Hepatocyte (in vitro differentiated cells): ENCODE measurements around the gene GTPBP1. TPM values are rescaled to one million over a fixed set of nuclear protein-coding genes. Genes with fewer than 3 reads are reported as not detected.

Source experiments
- DNase-seq: peaks from one replicate; pipeline ENCODE4 v3.0.0-alpha.2; 2016; ENCODE audit warnings: low spot score
- H2AFZ ChIP-seq: fragments of 200-600 bp; sonication (generic); 2 replicates; pipeline ENCODE4 v1.6.0; 2016; ENCODE audit warnings: antibody characterized with exemption, mild to moderate bottlenecking
- H3K27ac ChIP-seq: fragments of 200-600 bp; sonication (generic); 2 replicates; pipeline ENCODE4 v1.5.1; 2016; ENCODE audit warnings: mild to moderate bottlenecking
- H3K27me3 ChIP-seq: fragments of 200-600 bp; sonication (generic); 2 replicates; pipeline ENCODE4 v1.6.1; 2016
- H3K36me3 ChIP-seq: fragments of 200-600 bp; sonication (generic); replicated peaks from 2 replicates; pipeline ENCODE4 v1.5.1; 2016; ENCODE audit warnings: low read depth; ENCODE audit not compliant: insufficient read depth
- H3K4me1 ChIP-seq: fragments of 200-600 bp; sonication (generic); 2 replicates; pipeline ENCODE4 v1.5.1; 2016; ENCODE audit warnings: mild to moderate bottlenecking, moderate library complexity; ENCODE audit not compliant: insufficient read depth
- H3K4me2 ChIP-seq: fragments of 200-600 bp; sonication (generic); 2 replicates; pipeline ENCODE4 v1.6.0; 2016
- H3K4me3 ChIP-seq: fragments of 200-600 bp; sonication (generic); 2 replicates; pipeline ENCODE4 v1.5.1; 2016; ENCODE audit warnings: mild to moderate bottlenecking
- H3K79me2 ChIP-seq: fragments of 200-600 bp; sonication (generic); 2 replicates; pipeline ENCODE4 v1.6.0; 2017; ENCODE audit warnings: mild to moderate bottlenecking
- H3K9me2 ChIP-seq: fragments of 200-600 bp; sonication (generic); replicated peaks from 2 replicates; pipeline ENCODE4 v1.6.0; 2017; ENCODE audit warnings: mild to moderate bottlenecking; ENCODE audit not compliant: insufficient read depth
- H3K9me3 ChIP-seq: fragments of 200-600 bp; sonication (generic); 2 replicates; pipeline ENCODE4 v1.5.1; 2016; ENCODE audit warnings: low read depth, mild to moderate bottlenecking
- H4K20me1 ChIP-seq: fragments of 200-600 bp; sonication (generic); 2 replicates; pipeline ENCODE4 v1.6.0; 2016; ENCODE audit warnings: mild to moderate bottlenecking; ENCODE audit not compliant: insufficient read depth, poor library complexity, severe bottlenecking
- CTCF ChIP-seq: fragments of 200-600 bp; sonication (generic); IDR thresholded peaks from 2 replicates; pipeline ENCODE4 v1.5.1; 2016; ENCODE audit warnings: antibody characterized with exemption, mild to moderate bottlenecking; ENCODE audit not compliant: poor library complexity
- EZH2 ChIP-seq: fragments of 200-600 bp; sonication (generic); IDR thresholded peaks from 2 replicates; pipeline ENCODE4 v1.6.1; 2016; ENCODE audit warnings: antibody characterized with exemption, mild to moderate bottlenecking, borderline replicate concordance
- EZH2phosphoT487 ChIP-seq: fragments of 200-600 bp; sonication (generic); IDR thresholded peaks from one replicate; pipeline ENCODE4 v1.6.1; 2018; ENCODE audit warnings: antibody characterized with exemption, mild to moderate bottlenecking, low read depth, moderate library complexity; ENCODE audit not compliant: unreplicated experiment, severe bottlenecking
- WGBS: methylation state at CpG from one replicate; pipeline ENCODE4 v1.1.6; 2016; ENCODE audit warnings: low lambda C conversion rate; ENCODE audit errors: missing lambda C conversion rate; 5-methylcytosine and 5-hydroxymethylcytosine counted together
- polyA plus RNA-seq: library from polyadenylated mRNA; unstranded; fragments of >200 nt; fragmentation: Nextera tagmentation; extraction: Ambion mirVana; gene quantifications from 2 replicates; pipeline ENCODE4 v1.2.1, GENCODE V29; 2016
- total RNA-seq: library from RNA; depleted of rRNA; stranded (reverse); fragments of >200 nt; gene quantifications from 2 replicates; pipeline ENCODE4 v1.2.3, GENCODE V29; 2014

Gene GTPBP1
- total and polyA plus RNA-seq, 2 experiments from 2014 or later = 28.6 to 36.8 TPM

GRCh38 chr22:38757464-38757757, 51.7 kb downstream of the GTPBP1 start:
- H3K9me3 ChIP-seq = no peaks in the 10 kb centered on the region
- H2AFZ ChIP-seq = no peak overlapping the region
- 67% methylated on average over 4 of the region's 4 CpGs for WGBS
- no peak overlapping the region for H3K4me2 ChIP-seq
- H3K4me1 ChIP-seq = peaks cover 23% of the 10 kb centered on the region
- H3K27ac ChIP-seq = no peak overlapping the region
- H4K20me1 ChIP-seq = no peaks in the 10 kb centered on the region
- H3K36me3 ChIP-seq = no peaks in the 10 kb centered on the region
- no peak overlapping the region for H3K4me3 ChIP-seq
- DNase-seq = no peak
- no peak for TF ChIP-seq EZH2
- H3K9me2 ChIP-seq = no peaks in the 10 kb centered on the region
- H3K79me2 ChIP-seq = peaks cover 14% of the 10 kb centered on the region
- H3K27me3 ChIP-seq = no peaks in the 10 kb centered on the region

GRCh38 chr22:38758276-38758945, 52.7 kb downstream of the GTPBP1 start:
- peaks cover 4% of the 10 kb centered on the region for H3K79me2 ChIP-seq
- H3K27ac ChIP-seq = no peak overlapping the region
- WGBS = 79% methylated on average over 16 of the region's 16 CpGs
- H3K27me3 ChIP-seq = no peaks in the 10 kb centered on the region
- no peaks in the 10 kb centered on the region for H3K36me3 ChIP-seq
- DNase-seq = no peak
- H3K9me2 ChIP-seq = no peaks in the 10 kb centered on the region
- TF ChIP-seq EZH2 = no peak
- TF ChIP-seq CTCF = no peak
- TF ChIP-seq EZH2phosphoT487 = no peak
- no peak overlapping the region for H2AFZ ChIP-seq
- H4K20me1 ChIP-seq = no peaks in the 10 kb centered on the region
- H3K9me3 ChIP-seq = no peaks in the 10 kb centered on the region
- H3K4me1 ChIP-seq = peaks cover 22% of the 10 kb centered on the region
- H3K4me3 ChIP-seq = no peak overlapping the region
- no peak overlapping the region for H3K4me2 ChIP-seq

- TF ChIP-seq EZH2 = no peak
- no peak for TF ChIP-seq EZH2phosphoT487
- no peak for TF ChIP-seq CTCF
These were observed 53.3 kb downstream of the GTPBP1 start for GRCh38 chr22:38759005-38759404.

GRCh38 chr22:38760477-38761201, 54.9 kb downstream of the GTPBP1 start:
- Histone ChIP-seq H3K27ac (no peak overlapping the region), H2AFZ (no peak overlapping the region), H3K9me2 (no peaks in the 10 kb centered on the region), H3K27me3 (no peaks in the 10 kb centered on the region), H4K20me1 (no peaks in the 10 kb centered on the region), H3K4me2 (no peak overlapping the region), H3K4me3 (no peak overlapping the region), H3K36me3 (no peaks in the 10 kb centered on the region), H3K4me1 (peaks cover 8% of the 10 kb centered on the region), H3K79me2 (no peaks in the 10 kb centered on the region), H3K9me3 (no peaks in the 10 kb centered on the region)
- WGBS = 81% methylated on average over 9 of the region's 12 CpGs
- TF ChIP-seq EZH2 (no peak), CTCF (no peak), EZH2phosphoT487 (no peak)
- no peak for DNase-seq

More at GRCh38 chr22:38759005-38759404, 53.3 kb downstream of the GTPBP1 start:
- Histone ChIP-seq H3K4me3 (no peak overlapping the region), H2AFZ (no peak overlapping the region), H4K20me1 (no peaks in the 10 kb centered on the region), H3K9me2 (no peaks in the 10 kb centered on the region), H3K4me2 (no peak overlapping the region), H3K4me1 (peaks cover 17% of the 10 kb centered on the region), H3K9me3 (no peaks in the 10 kb centered on the region), H3K36me3 (no peaks in the 10 kb centered on the region), H3K27ac (no peak overlapping the region), H3K79me2 (no peaks in the 10 kb centered on the region), H3K27me3 (no peaks in the 10 kb centered on the region)
- 90% methylated on average over 7 of the region's 7 CpGs for WGBS
- no peak for DNase-seq
